Progenitor cell of endocrine pancreas (in vitro differentiated cells): ENCODE measurements around the gene EHD2. TPM values are rescaled to one million over a fixed set of nuclear protein-coding genes. Genes with fewer than 3 reads are reported as not detected.
A peak's percentile ranks its signal among the peaks of the same experiment; 100 is the strongest.

Source experiments
- DNase-seq: peaks from one replicate; pipeline ENCODE4 v3.0.0; 2021; ENCODE audit warnings: low spot score; ENCODE audit not compliant: unreplicated experiment
- H3K27ac Mint-ChIP-seq: 2 replicates; pipeline ENCODE4 v1.8.0; 2021; ENCODE audit warnings: mild to moderate bottlenecking, moderate library complexity, mixed read lengths
- H3K27me3 Mint-ChIP-seq: 2 replicates; pipeline ENCODE4 v1.8.0; 2021; ENCODE audit warnings: mixed read lengths
- H3K36me3 Mint-ChIP-seq: 2 replicates; pipeline ENCODE4 v1.8.0; 2022; ENCODE audit warnings: mixed read lengths; ENCODE audit not compliant: insufficient read depth
- H3K4me1 Mint-ChIP-seq: 2 replicates; pipeline ENCODE4 v1.8.0; 2021; ENCODE audit warnings: low read depth, mixed read lengths
- H3K4me3 Mint-ChIP-seq: 2 replicates; pipeline ENCODE4 v1.8.0; 2021; ENCODE audit warnings: low read depth, mild to moderate bottlenecking, moderate library complexity, mixed read lengths
- H3K9me3 Mint-ChIP-seq: 2 replicates; pipeline ENCODE4 v1.8.0; 2021; ENCODE audit warnings: low read depth, mixed read lengths
- CTCF ChIP-seq: fragments of 200-600 bp; sonication (generic); IDR thresholded peaks from one replicate; pipeline ENCODE4 v1.5.0; 2021; ENCODE audit warnings: antibody characterized with exemption, mild to moderate bottlenecking; ENCODE audit not compliant: unreplicated experiment
- total RNA-seq: library from RNA; stranded (reverse); gene quantifications from 2 replicates; pipeline ENCODE4 v1.2.1, GENCODE V29; 2021

EHD2 gene
- total RNA-seq, 1 donor from 2014 or later: 0.41 TPM

- H3K9me3 Mint-ChIP-seq: peaks cover 3% of the 10 kb centered on the region
- no peak for TF ChIP-seq CTCF
- peaks cover 2% of the 10 kb centered on the region for H3K4me1 Mint-ChIP-seq
- H3K27me3 Mint-ChIP-seq: no peaks in the 10 kb centered on the region
- no peak overlapping the region for H3K27ac Mint-ChIP-seq
- no peak for DNase-seq
- no peak overlapping the region for H3K4me3 Mint-ChIP-seq
- peaks cover 30% of the 10 kb centered on the region for H3K36me3 Mint-ChIP-seq
These were observed 44.6 kb downstream of the EHD2 start for GRCh38 chr19:47757617-47758442.

- no peak for TF ChIP-seq CTCF
- Mint-ChIP-seq H3K4me1 (peaks cover 3% of the 10 kb centered on the region), H3K4me3 (no peak overlapping the region), H3K36me3 (peaks cover 28% of the 10 kb centered on the region), H3K27ac (no peak overlapping the region), H3K9me3 (peaks cover 3% of the 10 kb centered on the region), H3K27me3 (no peaks in the 10 kb centered on the region)
- no peak for DNase-seq
These were observed 45.2 kb downstream of the EHD2 start for GRCh38 chr19:47758443-47758804.

- Mint-ChIP-seq H3K4me1 (peaks cover 4% of the 10 kb centered on the region), H3K9me3 (peaks cover 3% of the 10 kb centered on the region), H3K4me3 (no peak overlapping the region), H3K27ac (no peak overlapping the region), H3K27me3 (no peaks in the 10 kb centered on the region), H3K36me3 (peaks cover 21% of the 10 kb centered on the region)
- DNase-seq: no peak
- TF ChIP-seq CTCF: no peak
These were observed 47.4 kb downstream of the EHD2 start for GRCh38 chr19:47760632-47760999.

DNA sequence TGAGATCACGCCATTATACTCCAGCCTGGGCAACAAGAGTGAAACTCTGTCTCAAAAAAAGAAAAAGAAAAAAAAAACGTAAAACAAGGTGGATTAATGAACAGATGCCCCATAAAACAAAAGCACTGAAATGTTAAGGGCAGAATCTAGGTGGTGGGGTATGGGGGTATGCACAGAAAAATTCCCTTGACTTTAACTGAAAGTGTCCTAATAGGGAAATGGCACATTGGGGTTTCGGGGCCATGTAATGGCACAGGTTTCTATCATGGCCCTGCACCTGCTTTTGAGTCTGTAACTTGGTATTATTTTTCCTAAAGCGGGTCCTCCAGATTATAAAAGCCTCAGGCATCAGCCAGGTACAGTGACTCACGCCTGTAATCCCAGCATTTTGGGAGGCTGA, 48.3 kb downstream of the EHD2 start:
- no peak overlapping the region for H3K4me3 Mint-ChIP-seq
- H3K27ac Mint-ChIP-seq: peak overlapping the region; percentile 24
- peaks cover 3% of the 10 kb centered on the region for H3K9me3 Mint-ChIP-seq

GRCh38 chr19:47762151-47762550, 48.9 kb downstream of the EHD2 start:
- Mint-ChIP-seq H3K4me1 (peaks cover 4% of the 10 kb centered on the region), H3K36me3 (peaks cover 18% of the 10 kb centered on the region), H3K27ac (no peak overlapping the region), H3K9me3 (peaks cover 3% of the 10 kb centered on the region), H3K4me3 (no peak overlapping the region), H3K27me3 (no peaks in the 10 kb centered on the region)
- no peak for TF ChIP-seq CTCF
- no peak for DNase-seq

More for the DNA sequence above, 48.3 kb downstream of the EHD2 start:
- H3K4me1 Mint-ChIP-seq: peaks cover 4% of the 10 kb centered on the region
- peaks cover 21% of the 10 kb centered on the region for H3K36me3 Mint-ChIP-seq
- H3K27me3 Mint-ChIP-seq: no peaks in the 10 kb centered on the region
- no peak for DNase-seq
- TF ChIP-seq CTCF: no peak
